GM18870 (cell line): ENCODE results near the gene ECHDC3.
"Not testable (repeated sequence)": the region's sequence is repeated elsewhere in the genome, so short reads cannot be mapped to it uniquely, and the experiment has no call there.

Source experiments
- ATAC-seq: cut with Tn5 transposase; IDR thresholded peaks from one replicate; pipeline ENCODE4 v1.9.1; 2021; ENCODE audit warnings: moderate library complexity; ENCODE audit not compliant: unreplicated experiment

The ECHDC3 gene

GRCh38 chr10:11742009-11742778 is at the start of gene ECHDC3:
Gene ECHDC3 (plus strand): TSS chr10:11742382. CDS start chr10:11742577, 195 bp downstream.
- peak; percentile 52 for ATAC-seq

- no peak for ATAC-seq
Observed at GRCh38 chr10:11693376-11693775, 48.8 kb upstream of the ECHDC3 start.

DNA sequence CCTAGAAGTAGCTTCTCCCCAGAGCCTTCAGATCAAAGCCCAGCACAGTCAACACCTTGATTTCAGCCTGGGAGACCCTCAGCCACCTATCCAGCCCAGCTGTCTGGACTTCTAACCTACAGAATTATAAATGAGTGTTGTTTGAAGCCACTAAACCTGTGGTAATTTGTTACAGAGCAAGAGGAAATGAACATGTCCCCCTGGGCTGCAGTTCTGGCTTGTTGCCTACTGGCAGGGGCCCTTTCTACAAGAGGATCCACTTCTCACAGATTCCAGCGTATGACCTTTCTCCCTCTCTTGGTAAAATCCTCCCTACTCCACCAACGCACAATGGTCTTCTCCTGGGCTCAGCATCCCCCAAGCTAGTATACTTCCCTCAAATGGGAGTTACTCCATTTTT is 46.4 kb upstream of the ECHDC3 start:
- no peak for ATAC-seq

- peak; percentile 49 for ATAC-seq
Observed at GRCh38 chr10:11697718-11698527, 44.3 kb upstream of the ECHDC3 start.

DNA sequence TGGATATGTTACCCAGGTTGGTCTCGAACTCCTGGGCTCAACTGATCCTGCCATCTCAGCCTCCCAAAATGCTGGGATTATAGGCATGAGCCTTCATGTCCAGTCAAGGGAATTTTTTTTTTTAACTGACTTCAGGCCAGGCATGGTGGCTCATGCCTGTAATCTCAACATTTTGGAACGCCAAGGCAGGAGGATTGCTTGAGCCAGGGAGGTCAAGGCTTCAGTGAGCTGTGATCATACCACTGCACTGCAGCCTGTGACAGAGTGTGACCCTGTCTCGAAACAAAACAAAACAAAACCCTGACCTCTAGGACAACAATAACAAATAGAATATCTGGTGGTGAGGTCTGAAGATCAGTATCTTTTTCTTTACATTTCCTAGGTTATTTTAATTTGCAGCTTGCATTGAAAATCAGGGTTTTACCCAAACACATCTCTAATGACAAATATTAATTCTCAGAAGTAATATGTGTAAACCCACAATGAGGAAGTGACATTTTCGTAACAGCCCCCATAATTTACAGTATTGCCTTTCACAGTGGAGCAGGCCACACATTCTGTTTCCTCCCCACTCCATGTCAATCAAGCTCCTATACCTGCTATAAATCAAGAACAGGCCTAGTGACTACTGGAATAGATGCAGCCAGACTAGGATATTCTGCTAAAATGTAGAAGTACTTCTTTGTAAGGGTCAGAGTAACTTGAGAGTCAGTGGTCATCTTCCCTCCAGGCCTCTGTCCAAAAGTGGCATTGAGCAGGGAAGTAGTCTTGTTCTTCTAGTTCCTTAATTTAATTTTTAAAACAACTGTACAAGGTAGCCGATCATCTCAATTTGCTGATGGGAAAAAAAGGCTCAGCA is 43.3 kb upstream of the ECHDC3 start:
- ATAC-seq, result peak; percentile 73

DNA sequence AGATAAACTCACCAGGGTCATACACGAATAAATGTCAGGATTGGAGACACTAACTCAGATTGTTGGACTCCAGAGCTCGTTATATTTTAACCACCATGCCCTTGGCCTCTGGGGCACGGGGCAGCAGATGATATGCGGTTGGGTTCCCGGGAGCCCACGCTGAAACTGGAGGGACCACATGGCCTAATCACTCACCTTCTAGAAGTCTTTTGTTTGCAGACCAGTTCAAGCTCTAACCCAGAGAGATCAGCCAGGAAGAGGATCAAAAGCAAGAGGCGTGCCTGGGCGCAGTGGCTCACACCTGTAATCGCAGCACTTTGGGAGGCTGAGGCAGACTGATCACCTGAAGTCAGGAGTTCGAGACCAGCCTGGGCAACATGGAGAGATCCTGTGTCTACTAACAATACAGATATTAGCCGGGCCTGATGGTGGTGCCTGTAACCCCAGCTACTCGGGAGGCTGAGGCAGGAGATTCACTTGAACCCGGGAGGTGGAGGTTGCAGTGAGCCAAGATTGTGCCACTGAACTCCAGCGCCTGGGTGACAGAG is 42.6 kb upstream of the ECHDC3 start:
- ATAC-seq, result no peak

DNA sequence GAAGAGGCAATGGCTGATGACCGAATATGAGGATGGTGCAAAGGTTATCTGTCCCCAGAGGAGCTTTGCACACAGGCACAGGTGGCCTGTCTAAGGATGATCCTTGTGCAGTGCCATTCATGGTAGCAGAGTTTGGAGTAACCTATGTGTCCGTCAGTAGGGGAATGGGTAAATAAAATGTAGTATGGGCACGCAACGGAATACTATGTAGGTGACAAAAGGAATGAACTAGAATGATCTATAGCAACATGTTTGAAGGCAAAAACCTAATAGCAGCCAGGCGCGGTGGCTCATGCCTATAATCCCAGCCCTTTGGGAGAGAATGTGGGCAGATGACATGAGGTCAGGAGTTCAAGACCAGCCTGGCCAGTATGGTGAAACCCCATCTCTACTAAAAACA is 41.6 kb upstream of the ECHDC3 start:
- ATAC-seq, result no peak

GRCh38 chr10:11701451-11702095 is 40.6 kb upstream of the ECHDC3 start:
- ATAC-seq, result no peak

DNA sequence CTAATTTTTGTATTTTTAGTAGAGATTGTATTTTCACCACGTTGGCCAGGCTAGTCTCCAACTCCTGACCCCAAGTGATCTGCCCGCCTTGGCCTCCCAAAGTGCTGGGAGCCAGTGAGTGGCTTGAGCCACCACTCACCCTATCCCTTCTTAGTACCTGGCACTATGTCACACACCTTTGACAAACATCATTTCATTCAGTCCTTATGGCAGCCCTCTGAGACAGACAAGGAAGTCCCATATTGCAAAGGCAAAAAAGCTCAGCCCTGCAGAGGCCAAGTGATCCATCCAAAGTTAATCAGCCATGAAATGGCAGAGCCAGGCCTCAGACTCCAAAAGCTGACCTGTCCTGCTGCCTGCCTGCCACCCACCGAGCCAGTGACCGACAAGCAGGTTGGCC is 39.9 kb upstream of the ECHDC3 start:
- ATAC-seq, result no peak

DNA sequence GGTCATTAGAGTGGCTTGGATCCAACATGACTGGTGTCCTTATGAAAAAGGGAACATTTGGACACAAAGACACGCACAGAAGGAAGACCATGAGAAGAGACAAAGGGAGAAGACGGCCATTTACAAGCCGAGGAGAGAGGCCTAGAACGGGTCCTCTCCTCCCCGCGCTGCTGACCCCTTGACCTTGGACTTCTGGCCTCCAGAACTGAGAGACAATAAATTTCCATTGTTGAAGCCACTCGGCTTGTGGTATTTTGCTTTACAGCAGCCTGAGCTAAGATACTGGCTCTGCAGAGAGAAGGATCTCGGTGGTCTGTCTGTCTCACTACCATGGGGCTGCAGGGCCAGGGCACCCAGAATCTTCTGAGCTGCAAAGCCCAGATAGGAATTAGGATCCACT is 38.1 kb upstream of the ECHDC3 start:
- ATAC-seq, result no peak

- ATAC-seq, result no peak
Observed at GRCh38 chr10:11705722-11706121, 36.5 kb upstream of the ECHDC3 start.

DNA sequence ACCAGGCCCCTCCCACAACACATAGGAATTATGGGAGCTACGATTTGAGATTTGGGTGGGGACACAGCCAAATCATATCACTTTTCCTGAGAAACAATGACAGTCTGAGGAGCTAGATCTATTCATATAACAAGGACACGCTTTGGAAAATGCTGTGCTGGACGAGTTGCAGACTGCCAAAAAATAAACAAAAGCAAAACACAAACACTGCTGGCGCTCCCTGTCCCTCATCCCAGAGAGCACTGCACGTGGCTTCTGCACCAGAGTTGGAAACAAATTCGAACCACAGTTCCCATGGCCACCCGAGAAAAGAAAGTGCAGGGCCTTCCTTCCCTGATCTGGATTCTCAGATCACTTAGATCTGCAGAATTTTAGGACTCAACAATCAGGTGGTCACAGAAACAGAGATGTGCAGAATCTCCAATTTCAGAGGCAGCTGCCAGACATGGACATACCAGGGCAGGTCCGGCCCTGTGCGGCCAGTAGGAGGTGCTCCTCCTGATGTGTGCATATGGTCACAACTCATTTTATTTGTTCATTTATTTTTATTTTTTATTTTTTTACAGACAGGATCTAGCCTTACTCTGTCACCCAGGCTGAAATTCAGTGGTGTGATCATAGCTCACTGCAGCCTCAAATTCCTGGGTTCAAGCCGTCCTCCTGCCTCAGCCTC is 35.2 kb upstream of the ECHDC3 start:
- ATAC-seq, result no peak

GRCh38 chr10:11707624-11708350 is 34.4 kb upstream of the ECHDC3 start:
- no peak for ATAC-seq

- not testable (repeated sequence) for ATAC-seq
Observed at GRCh38 chr10:11708801-11709200, 33.4 kb upstream of the ECHDC3 start.

GRCh38 chr10:11712744-11713143 is 29.4 kb upstream of the ECHDC3 start:
- no peak for ATAC-seq

- ATAC-seq, result no peak
Observed at GRCh38 chr10:11713186-11713743, 28.9 kb upstream of the ECHDC3 start.

- ATAC-seq, result no peak
Observed at GRCh38 chr10:11713963-11714362, 28.2 kb upstream of the ECHDC3 start.

DNA sequence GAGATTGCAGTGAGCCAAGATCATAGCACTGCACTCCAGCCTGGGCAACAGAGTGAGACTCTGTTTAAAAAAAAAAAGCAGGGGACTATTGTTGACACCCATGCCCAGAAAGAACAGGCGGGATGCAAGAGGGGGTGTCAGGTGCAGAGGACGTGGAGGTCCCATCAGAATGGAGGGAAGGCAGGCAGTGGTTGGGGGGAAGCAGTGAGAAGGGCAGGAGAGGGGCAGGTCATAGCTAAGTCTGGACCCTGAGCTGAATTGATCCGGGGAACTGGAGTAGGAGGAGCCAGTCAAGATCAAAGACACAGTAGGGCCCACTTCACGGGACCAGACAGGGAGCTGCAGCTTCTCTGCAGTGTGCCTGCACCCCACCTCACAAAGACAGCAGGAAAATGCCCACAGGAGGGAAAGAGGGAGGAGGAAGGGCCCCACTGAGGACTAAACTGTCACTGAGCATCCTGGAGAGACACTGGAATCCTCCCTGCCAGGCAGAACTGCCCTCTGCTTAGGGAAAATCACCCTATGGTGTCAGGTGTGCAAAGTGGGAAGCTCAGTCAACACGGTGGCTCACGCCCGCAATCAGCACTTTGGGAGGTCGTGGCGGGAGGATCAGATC is 27.3 kb upstream of the ECHDC3 start:
- ATAC-seq, result no peak
